ENCODE data around the gene NEGR1.

Gene NEGR1

GRCh38 chr1:71948561-71948960 is 333.8 kb downstream of the NEGR1 start:
- H3K9me3 ChIP-seq (ENCODE audit: control insufficient read depth, low read length) = no peaks in the 10 kb centered on the region
- DNase-seq = no peak
- H3K36me3 ChIP-seq (ENCODE audit: control insufficient read depth, insufficient read depth, low read length) = no peaks in the 10 kb centered on the region
- H3K27ac ChIP-seq (ENCODE audit: insufficient read depth, low read length, poor library complexity, severe bottlenecking) = no peak overlapping the region
- no peaks in the 10 kb centered on the region for H3K4me1 ChIP-seq (ENCODE audit: control insufficient read depth, insufficient read depth, low read length, poor library complexity, severe bottlenecking)
- H3K4me3 ChIP-seq (ENCODE audit: insufficient read depth, low read depth, low read length, poor library complexity, severe bottlenecking) = no peak overlapping the region
- H3K27me3 ChIP-seq (replicated peaks; ENCODE audit: control insufficient read depth, insufficient read depth, low read length, poor library complexity, severe bottlenecking) = no peaks in the 10 kb centered on the region

GRCh38 chr1:71944006-71944405 is 338.3 kb downstream of the NEGR1 start:
- H3K27ac ChIP-seq (ENCODE audit: insufficient read depth, low read length, poor library complexity, severe bottlenecking) = no peak overlapping the region
- H3K9me3 ChIP-seq (ENCODE audit: control insufficient read depth, low read length) = no peaks in the 10 kb centered on the region
- DNase-seq = no peak
- no peaks in the 10 kb centered on the region for H3K27me3 ChIP-seq (replicated peaks; ENCODE audit: control insufficient read depth, insufficient read depth, low read length, poor library complexity, severe bottlenecking)
- no peaks in the 10 kb centered on the region for H3K4me1 ChIP-seq (ENCODE audit: control insufficient read depth, insufficient read depth, low read length, poor library complexity, severe bottlenecking)
- H3K4me3 ChIP-seq (ENCODE audit: insufficient read depth, low read depth, low read length, poor library complexity, severe bottlenecking) = no peak overlapping the region
- H3K36me3 ChIP-seq (ENCODE audit: control insufficient read depth, insufficient read depth, low read length) = no peaks in the 10 kb centered on the region

GRCh38 chr1:71940261-71940660 is 342.1 kb downstream of the NEGR1 start:
- DNase-seq = no peak
- Histone ChIP-seq H3K4me3 (ENCODE audit: insufficient read depth, low read depth, low read length, poor library complexity, severe bottlenecking) (no peak overlapping the region), H3K27me3 (replicated peaks; ENCODE audit: control insufficient read depth, insufficient read depth, low read length, poor library complexity, severe bottlenecking) (no peaks in the 10 kb centered on the region), H3K4me1 (ENCODE audit: control insufficient read depth, insufficient read depth, low read length, poor library complexity, severe bottlenecking) (no peaks in the 10 kb centered on the region), H3K27ac (ENCODE audit: insufficient read depth, low read length, poor library complexity, severe bottlenecking) (no peak overlapping the region), H3K9me3 (ENCODE audit: control insufficient read depth, low read length) (no peaks in the 10 kb centered on the region), H3K36me3 (ENCODE audit: control insufficient read depth, insufficient read depth, low read length) (no peaks in the 10 kb centered on the region)

GRCh38 chr1:71930511-71930910 is 351.8 kb downstream of the NEGR1 start:
- no peak for DNase-seq
- no peaks in the 10 kb centered on the region for H3K27me3 ChIP-seq (replicated peaks; ENCODE audit: control insufficient read depth, insufficient read depth, low read length, poor library complexity, severe bottlenecking)
- no peaks in the 10 kb centered on the region for H3K36me3 ChIP-seq (ENCODE audit: control insufficient read depth, insufficient read depth, low read length)
- H3K4me1 ChIP-seq (ENCODE audit: control insufficient read depth, insufficient read depth, low read length, poor library complexity, severe bottlenecking) = no peaks in the 10 kb centered on the region
- no peak overlapping the region for H3K27ac ChIP-seq (ENCODE audit: insufficient read depth, low read length, poor library complexity, severe bottlenecking)
- no peak overlapping the region for H3K4me3 ChIP-seq (ENCODE audit: insufficient read depth, low read depth, low read length, poor library complexity, severe bottlenecking)
- no peaks in the 10 kb centered on the region for H3K9me3 ChIP-seq (ENCODE audit: control insufficient read depth, low read length)

- Histone ChIP-seq H3K9me3 (ENCODE audit: control insufficient read depth, low read length) (no peaks in the 10 kb centered on the region), H3K4me3 (ENCODE audit: insufficient read depth, low read depth, low read length, poor library complexity, severe bottlenecking) (no peak overlapping the region), H3K27me3 (replicated peaks; ENCODE audit: control insufficient read depth, insufficient read depth, low read length, poor library complexity, severe bottlenecking) (no peaks in the 10 kb centered on the region), H3K27ac (ENCODE audit: insufficient read depth, low read length, poor library complexity, severe bottlenecking) (no peak overlapping the region), H3K36me3 (ENCODE audit: control insufficient read depth, insufficient read depth, low read length) (no peaks in the 10 kb centered on the region), H3K4me1 (ENCODE audit: control insufficient read depth, insufficient read depth, low read length, poor library complexity, severe bottlenecking) (no peaks in the 10 kb centered on the region)
- no peak for DNase-seq
These were observed 360.3 kb downstream of the NEGR1 start for GRCh38 chr1:71921935-71922559.

GRCh38 chr1:71921204-71921603 is 361.1 kb downstream of the NEGR1 start:
- Histone ChIP-seq H3K4me3 (ENCODE audit: insufficient read depth, low read depth, low read length, poor library complexity, severe bottlenecking) (no peak overlapping the region), H3K4me1 (ENCODE audit: control insufficient read depth, insufficient read depth, low read length, poor library complexity, severe bottlenecking) (no peaks in the 10 kb centered on the region)
- DNase-seq = no peak

GRCh38 chr1:71920556-71920955 is 361.8 kb downstream of the NEGR1 start:
- Histone ChIP-seq H3K9me3 (ENCODE audit: control insufficient read depth, low read length) (no peaks in the 10 kb centered on the region), H3K4me1 (ENCODE audit: control insufficient read depth, insufficient read depth, low read length, poor library complexity, severe bottlenecking) (no peaks in the 10 kb centered on the region), H3K27ac (ENCODE audit: insufficient read depth, low read length, poor library complexity, severe bottlenecking) (no peak overlapping the region), H3K36me3 (ENCODE audit: control insufficient read depth, insufficient read depth, low read length) (no peaks in the 10 kb centered on the region), H3K27me3 (replicated peaks; ENCODE audit: control insufficient read depth, insufficient read depth, low read length, poor library complexity, severe bottlenecking) (no peaks in the 10 kb centered on the region), H3K4me3 (ENCODE audit: insufficient read depth, low read depth, low read length, poor library complexity, severe bottlenecking) (no peak overlapping the region)
- no peak for DNase-seq

More at GRCh38 chr1:71921204-71921603, 361.1 kb downstream of the NEGR1 start:
- no peak overlapping the region for H3K27ac ChIP-seq (ENCODE audit: insufficient read depth, low read length, poor library complexity, severe bottlenecking)
- H3K36me3 ChIP-seq (ENCODE audit: control insufficient read depth, insufficient read depth, low read length) = no peaks in the 10 kb centered on the region
- H3K27me3 ChIP-seq (replicated peaks; ENCODE audit: control insufficient read depth, insufficient read depth, low read length, poor library complexity, severe bottlenecking) = no peaks in the 10 kb centered on the region
- H3K9me3 ChIP-seq (ENCODE audit: control insufficient read depth, low read length) = no peaks in the 10 kb centered on the region

- H3K4me1 ChIP-seq (ENCODE audit: control insufficient read depth, insufficient read depth, low read length, poor library complexity, severe bottlenecking) = no peaks in the 10 kb centered on the region
- H3K36me3 ChIP-seq (ENCODE audit: control insufficient read depth, insufficient read depth, low read length) = no peaks in the 10 kb centered on the region
- no peaks in the 10 kb centered on the region for H3K9me3 ChIP-seq (ENCODE audit: control insufficient read depth, low read length)
- H3K27ac ChIP-seq (ENCODE audit: insufficient read depth, low read length, poor library complexity, severe bottlenecking) = no peak overlapping the region
- no peaks in the 10 kb centered on the region for H3K27me3 ChIP-seq (replicated peaks; ENCODE audit: control insufficient read depth, insufficient read depth, low read length, poor library complexity, severe bottlenecking)
- no peak for DNase-seq
- no peak overlapping the region for H3K4me3 ChIP-seq (ENCODE audit: insufficient read depth, low read depth, low read length, poor library complexity, severe bottlenecking)
These were observed 362.4 kb downstream of the NEGR1 start for GRCh38 chr1:71919811-71920509.

- H3K9me3 ChIP-seq (ENCODE audit: control insufficient read depth, low read length) = no peaks in the 10 kb centered on the region
- H3K4me1 ChIP-seq (ENCODE audit: control insufficient read depth, insufficient read depth, low read length, poor library complexity, severe bottlenecking) = no peaks in the 10 kb centered on the region
These were observed 363.7 kb downstream of the NEGR1 start for GRCh38 chr1:71918630-71919029.

GRCh38 chr1:71916894-71917293 is 365.4 kb downstream of the NEGR1 start:
- Histone ChIP-seq H3K4me1 (ENCODE audit: control insufficient read depth, insufficient read depth, low read length, poor library complexity, severe bottlenecking) (no peaks in the 10 kb centered on the region), H3K9me3 (ENCODE audit: control insufficient read depth, low read length) (no peaks in the 10 kb centered on the region)
- DNase-seq = no peak

More at GRCh38 chr1:71918630-71919029, 363.7 kb downstream of the NEGR1 start:
- H3K27ac ChIP-seq (ENCODE audit: insufficient read depth, low read length, poor library complexity, severe bottlenecking) = no peak overlapping the region
- no peak overlapping the region for H3K4me3 ChIP-seq (ENCODE audit: insufficient read depth, low read depth, low read length, poor library complexity, severe bottlenecking)
- DNase-seq = no peak
- H3K27me3 ChIP-seq (replicated peaks; ENCODE audit: control insufficient read depth, insufficient read depth, low read length, poor library complexity, severe bottlenecking) = no peaks in the 10 kb centered on the region
- H3K36me3 ChIP-seq (ENCODE audit: control insufficient read depth, insufficient read depth, low read length) = no peaks in the 10 kb centered on the region

More at GRCh38 chr1:71916894-71917293, 365.4 kb downstream of the NEGR1 start:
- Histone ChIP-seq H3K27ac (ENCODE audit: insufficient read depth, low read length, poor library complexity, severe bottlenecking) (no peak overlapping the region), H3K4me3 (ENCODE audit: insufficient read depth, low read depth, low read length, poor library complexity, severe bottlenecking) (no peak overlapping the region), H3K36me3 (ENCODE audit: control insufficient read depth, insufficient read depth, low read length) (no peaks in the 10 kb centered on the region), H3K27me3 (replicated peaks; ENCODE audit: control insufficient read depth, insufficient read depth, low read length, poor library complexity, severe bottlenecking) (no peaks in the 10 kb centered on the region)

Data from effector memory CD4-positive, alpha-beta T cell (primary cell).